ENCODE data around the gene CSNK2B.
A peak's percentile ranks its signal among the peaks of the same experiment; 100 is the strongest.

Gene CSNK2B

DNA sequence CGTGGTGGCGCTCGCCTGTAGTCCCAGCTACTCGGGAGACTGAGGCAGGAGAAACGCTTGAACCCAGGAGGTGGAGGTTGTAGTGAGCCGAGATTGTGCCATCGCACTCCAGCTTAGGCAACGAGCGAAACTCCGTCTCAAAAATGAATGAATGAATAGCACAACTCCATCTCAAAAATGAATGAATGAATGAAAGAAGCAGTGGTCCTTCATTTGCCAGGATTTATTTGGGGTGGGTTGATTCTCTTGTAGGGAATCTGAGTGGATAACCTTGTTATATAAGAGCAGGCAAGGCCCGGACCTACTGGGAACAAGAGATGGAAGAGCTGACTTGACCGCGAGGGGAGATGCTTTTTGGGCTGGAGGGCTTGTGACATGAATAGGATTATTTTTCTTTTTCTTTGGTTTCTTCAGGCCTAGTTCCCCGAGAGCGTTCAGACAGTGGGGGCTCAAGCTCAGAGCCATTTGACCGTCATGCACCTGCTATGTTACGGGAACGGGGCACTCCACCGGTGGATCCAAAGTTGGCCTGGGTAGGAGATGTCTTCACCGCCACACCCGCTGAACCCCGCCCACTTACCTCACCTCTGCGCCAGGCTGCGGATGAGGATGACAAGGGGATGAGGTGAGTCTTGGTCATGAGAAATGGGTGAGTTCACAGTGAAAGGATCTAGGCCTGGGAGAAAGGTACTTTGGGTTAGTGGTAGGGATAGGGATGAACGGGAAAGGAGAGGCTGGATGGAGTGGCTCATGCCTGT lies 35.5 kb upstream of the CSNK2B start:
- TF ChIP-seq, protein P1, sequence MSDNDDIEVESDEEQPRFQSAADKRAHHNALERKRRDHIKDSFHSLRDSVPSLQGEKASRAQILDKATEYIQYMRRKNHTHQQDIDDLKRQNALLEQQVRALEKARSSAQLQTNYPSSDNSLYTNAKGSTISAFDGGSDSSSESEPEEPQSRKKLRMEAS (IDR thresholded peaks at IDR 0.05; ENCODE audit: low read depth, low read length) = no peak
- TF ChIP-seq, protein P2, sequence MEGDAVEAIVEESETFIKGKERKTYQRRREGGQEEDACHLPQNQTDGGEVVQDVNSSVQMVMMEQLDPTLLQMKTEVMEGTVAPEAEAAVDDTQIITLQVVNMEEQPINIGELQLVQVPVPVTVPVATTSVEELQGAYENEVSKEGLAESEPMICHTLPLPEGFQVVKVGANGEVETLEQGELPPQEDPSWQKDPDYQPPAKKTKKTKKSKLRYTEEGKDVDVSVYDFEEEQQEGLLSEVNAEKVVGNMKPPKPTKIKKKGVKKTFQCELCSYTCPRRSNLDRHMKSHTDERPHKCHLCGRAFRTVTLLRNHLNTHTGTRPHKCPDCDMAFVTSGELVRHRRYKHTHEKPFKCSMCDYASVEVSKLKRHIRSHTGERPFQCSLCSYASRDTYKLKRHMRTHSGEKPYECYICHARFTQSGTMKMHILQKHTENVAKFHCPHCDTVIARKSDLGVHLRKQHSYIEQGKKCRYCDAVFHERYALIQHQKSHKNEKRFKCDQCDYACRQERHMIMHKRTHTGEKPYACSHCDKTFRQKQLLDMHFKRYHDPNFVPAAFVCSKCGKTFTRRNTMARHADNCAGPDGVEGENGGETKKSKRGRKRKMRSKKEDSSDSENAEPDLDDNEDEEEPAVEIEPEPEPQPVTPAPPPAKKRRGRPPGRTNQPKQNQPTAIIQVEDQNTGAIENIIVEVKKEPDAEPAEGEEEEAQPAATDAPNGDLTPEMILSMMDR (IDR thresholded peaks at IDR 0.05; ENCODE audit: low read depth, low read length) = no peak
- TF ChIP-seq MYC (IDR thresholded peaks at IDR 0.05; ENCODE audit: low read depth, low read length) = no peak
- TF ChIP-seq POLR2A (IDR thresholded peaks at IDR 0.05; ENCODE audit: extremely low read depth, insufficient read length) = no peak
- DNase-seq (ENCODE audit: low read depth) = no peak
- H3K4me3 ChIP-seq (ENCODE audit: low read depth, low read length) = no peak overlapping the region

DNA sequence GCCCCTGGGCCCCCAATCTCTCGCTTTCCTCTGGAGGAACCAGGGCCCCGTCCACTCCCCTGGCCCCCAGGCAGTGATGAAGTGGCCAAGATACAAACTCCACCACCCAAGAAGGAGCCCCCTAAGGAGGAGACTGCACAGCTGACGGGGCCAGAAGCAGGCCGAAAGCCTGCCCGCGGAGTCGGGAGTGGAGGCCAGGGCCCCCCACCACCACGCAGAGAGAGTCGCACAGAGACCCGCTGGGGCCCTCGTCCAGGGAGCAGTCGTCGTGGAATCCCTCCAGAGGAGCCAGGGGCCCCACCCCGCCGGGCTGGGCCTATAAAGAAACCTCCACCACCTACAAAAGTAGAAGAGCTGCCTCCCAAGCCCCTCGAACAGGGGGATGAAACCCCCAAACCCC lies 34.7 kb upstream of the CSNK2B start:
- TF ChIP-seq MYC (IDR thresholded peaks at IDR 0.05; ENCODE audit: low read depth, low read length) = no peak
- TF ChIP-seq, protein P1 (IDR thresholded peaks at IDR 0.05; ENCODE audit: low read depth, low read length) = no peak
- TF ChIP-seq POLR2A (IDR thresholded peaks at IDR 0.05; ENCODE audit: extremely low read depth, insufficient read length) = no peak
- TF ChIP-seq, protein P2 (IDR thresholded peaks at IDR 0.05; ENCODE audit: low read depth, low read length) = no peak
- H3K4me3 ChIP-seq (ENCODE audit: low read depth, low read length) = no peak overlapping the region
- DNase-seq (ENCODE audit: low read depth) = no peak

DNA sequence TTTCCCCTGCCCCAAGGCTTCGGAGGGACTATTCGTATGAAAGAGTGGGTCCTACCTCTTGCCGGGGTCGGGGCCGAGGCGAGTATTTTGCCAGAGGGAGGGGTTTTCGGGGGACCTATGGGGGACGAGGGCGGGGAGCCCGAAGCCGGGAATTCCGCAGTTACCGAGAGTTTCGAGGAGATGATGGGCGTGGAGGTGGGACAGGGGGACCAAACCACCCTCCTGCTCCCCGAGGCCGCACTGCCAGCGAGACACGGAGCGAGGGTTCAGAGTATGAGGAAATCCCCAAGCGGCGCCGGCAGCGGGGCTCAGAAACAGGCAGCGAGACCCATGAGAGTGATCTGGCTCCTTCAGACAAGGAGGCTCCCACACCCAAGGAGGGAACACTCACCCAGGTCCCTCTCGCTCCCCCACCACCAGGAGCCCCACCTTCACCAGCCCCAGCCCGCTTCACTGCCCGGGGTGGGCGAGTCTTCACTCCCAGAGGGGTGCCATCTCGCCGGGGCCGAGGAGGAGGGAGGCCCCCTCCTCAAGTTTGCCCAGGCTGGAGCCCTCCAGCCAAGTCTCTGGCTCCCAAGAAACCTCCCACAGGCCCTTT lies 34.1 kb upstream of the CSNK2B start:
- DNase-seq (ENCODE audit: low read depth) = no peak
- TF ChIP-seq, protein P2 (IDR thresholded peaks at IDR 0.05; ENCODE audit: low read depth, low read length) = no peak
- TF ChIP-seq, protein P1 (IDR thresholded peaks at IDR 0.05; ENCODE audit: low read depth, low read length) = no peak
- TF ChIP-seq POLR2A (IDR thresholded peaks at IDR 0.05; ENCODE audit: extremely low read depth, insufficient read length) = peak; percentile 32
- no peak overlapping the region for H3K4me3 ChIP-seq (ENCODE audit: low read depth, low read length)

DNA sequence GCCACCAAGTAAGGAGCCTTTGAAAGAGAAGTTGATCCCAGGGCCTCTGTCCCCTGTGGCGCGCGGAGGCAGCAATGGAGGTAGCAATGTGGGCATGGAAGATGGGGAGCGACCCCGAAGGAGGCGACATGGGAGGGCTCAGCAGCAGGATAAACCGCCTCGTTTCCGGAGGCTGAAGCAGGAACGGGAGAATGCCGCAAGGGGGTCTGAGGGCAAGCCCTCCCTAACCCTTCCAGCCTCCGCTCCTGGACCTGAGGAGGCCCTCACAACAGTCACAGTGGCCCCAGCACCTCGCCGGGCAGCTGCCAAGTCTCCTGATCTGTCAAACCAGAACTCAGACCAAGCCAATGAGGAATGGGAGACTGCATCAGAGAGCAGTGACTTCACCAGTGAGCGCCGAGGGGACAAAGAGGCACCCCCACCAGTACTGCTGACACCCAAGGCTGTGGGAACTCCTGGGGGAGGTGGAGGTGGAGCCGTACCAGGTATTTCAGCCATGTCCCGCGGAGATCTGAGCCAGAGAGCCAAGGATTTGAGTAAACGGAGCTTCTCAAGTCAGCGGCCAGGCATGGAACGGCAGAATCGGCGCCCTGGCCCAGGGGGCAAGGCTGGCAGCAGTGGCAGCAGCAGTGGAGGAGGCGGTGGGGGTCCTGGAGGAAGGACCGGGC lies 33.5 kb upstream of the CSNK2B start:
- no peak for DNase-seq (ENCODE audit: low read depth)
- TF ChIP-seq POLR2A (IDR thresholded peaks at IDR 0.05; ENCODE audit: extremely low read depth, insufficient read length) (no peak), MYC (IDR thresholded peaks at IDR 0.05; ENCODE audit: low read depth, low read length) (no peak)
- TF ChIP-seq, protein P2 (IDR thresholded peaks at IDR 0.05; ENCODE audit: low read depth, low read length) = no peak
- TF ChIP-seq, protein P1 (IDR thresholded peaks at IDR 0.05; ENCODE audit: low read depth, low read length) = no peak
- H3K4me3 ChIP-seq (ENCODE audit: low read depth, low read length) = no peak overlapping the region

DNA sequence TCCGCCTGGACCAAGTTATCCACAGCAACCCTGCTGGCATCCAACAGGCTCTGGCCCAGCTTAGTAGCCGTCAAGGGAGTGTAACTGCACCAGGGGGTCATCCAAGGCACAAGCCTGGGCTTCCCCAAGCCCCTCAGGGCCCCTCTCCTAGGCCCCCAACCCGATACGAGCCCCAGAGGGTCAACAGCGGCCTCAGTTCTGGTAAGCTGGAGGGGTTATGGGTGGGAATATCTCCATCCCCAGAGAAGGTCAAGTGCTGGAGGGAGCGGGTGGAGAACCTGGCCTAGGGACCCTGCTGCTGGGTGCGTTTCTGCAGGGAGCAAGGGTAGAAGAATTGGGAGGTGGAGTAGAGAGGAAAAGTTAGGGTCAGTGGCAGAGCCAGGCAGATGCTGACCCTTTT lies 32.4 kb upstream of the CSNK2B start:
- no peak for DNase-seq (ENCODE audit: low read depth)
- H3K4me3 ChIP-seq (ENCODE audit: low read depth, low read length) = no peak overlapping the region
- TF ChIP-seq MYC (IDR thresholded peaks at IDR 0.05; ENCODE audit: low read depth, low read length) (no peak), POLR2A (IDR thresholded peaks at IDR 0.05; ENCODE audit: extremely low read depth, insufficient read length) (no peak)
- TF ChIP-seq, protein P1 (IDR thresholded peaks at IDR 0.05; ENCODE audit: low read depth, low read length) = no peak
- TF ChIP-seq, protein P2 (IDR thresholded peaks at IDR 0.05; ENCODE audit: low read depth, low read length) = no peak

All from NB4 (cell line).